HPDE6-E6E7 (cell line): Measurements from ENCODE around the gene CLSTN2.

Experiments used
- DNase-seq: peaks from one replicate; pipeline ENCODE4 v3.0.0; 2011; ENCODE audit warnings: missing footprints; ENCODE audit errors: extremely low spot score

Gene CLSTN2

GRCh38 chr3:140148824-140149390 is 213.9 kb downstream of the CLSTN2 start:
- no peak for DNase-seq

GRCh38 chr3:140151321-140151720 is 216.3 kb downstream of the CLSTN2 start:
- no peak for DNase-seq

GRCh38 chr3:140152851-140153639 is 218.1 kb downstream of the CLSTN2 start:
- DNase-seq: no peak

GRCh38 chr3:140153736-140154135 is 218.8 kb downstream of the CLSTN2 start:
- DNase-seq: no peak

- no peak for DNase-seq
Measured at GRCh38 chr3:140157161-140157560, 222.2 kb downstream of the CLSTN2 start.

GRCh38 chr3:140159646-140160045 is 224.7 kb downstream of the CLSTN2 start:
- DNase-seq: no peak

- DNase-seq: no peak
Measured at GRCh38 chr3:140160553-140160952, 225.6 kb downstream of the CLSTN2 start.

- DNase-seq: no peak
Measured at GRCh38 chr3:140162551-140162950, 227.6 kb downstream of the CLSTN2 start.

GRCh38 chr3:140163159-140163763 is 228.3 kb downstream of the CLSTN2 start:
- DNase-seq: no peak

- DNase-seq: no peak
Measured at GRCh38 chr3:140164156-140164555, 229.2 kb downstream of the CLSTN2 start.

- DNase-seq: no peak
Measured at GRCh38 chr3:140164922-140165590, 230.1 kb downstream of the CLSTN2 start.

- no peak for DNase-seq
Measured at GRCh38 chr3:140165781-140166180, 230.8 kb downstream of the CLSTN2 start.

- no peak for DNase-seq
Measured at GRCh38 chr3:140166861-140167599, 232.0 kb downstream of the CLSTN2 start.

- no peak for DNase-seq
Measured at GRCh38 chr3:140167600-140168281, 232.8 kb downstream of the CLSTN2 start.

- DNase-seq: no peak
Measured at GRCh38 chr3:140170612-140171011, 235.6 kb downstream of the CLSTN2 start.

- DNase-seq: no peak
Measured at GRCh38 chr3:140176526-140176925, 241.5 kb downstream of the CLSTN2 start.

- no peak for DNase-seq
Measured at GRCh38 chr3:140177943-140178342, 243.0 kb downstream of the CLSTN2 start.

GRCh38 chr3:140178482-140178881 is 243.5 kb downstream of the CLSTN2 start:
- DNase-seq: no peak

GRCh38 chr3:140180603-140181002 is 245.6 kb downstream of the CLSTN2 start:
- DNase-seq: peak; percentile 5

GRCh38 chr3:140185375-140185774 is 250.4 kb downstream of the CLSTN2 start:
- DNase-seq: no peak

- no peak for DNase-seq
Measured at GRCh38 chr3:140186421-140186920, 251.5 kb downstream of the CLSTN2 start.
